ENCODE results near the gene DENND1A.

DENND1A gene

GRCh38 chr9:123377211-123377971 lies 552.5 kb downstream of the DENND1A start:
- no peak for DNase-seq

GRCh38 chr9:123376218-123377071 lies 553.5 kb downstream of the DENND1A start:
- DNase-seq = no peak

- DNase-seq = no peak
These were observed 554.3 kb downstream of the DENND1A start for GRCh38 chr9:123375469-123376132.

- DNase-seq = no peak
These were observed 556.0 kb downstream of the DENND1A start for GRCh38 chr9:123373946-123374345.

- no peak for DNase-seq
These were observed 556.4 kb downstream of the DENND1A start for GRCh38 chr9:123373447-123373923.

- no peak for DNase-seq
These were observed 557.0 kb downstream of the DENND1A start for GRCh38 chr9:123372766-123373446.

- no peak for DNase-seq
These were observed 557.9 kb downstream of the DENND1A start for GRCh38 chr9:123371805-123372590.

- no peak for DNase-seq
These were observed 558.7 kb downstream of the DENND1A start for GRCh38 chr9:123371228-123371584.

- DNase-seq = no peak
These were observed 559.2 kb downstream of the DENND1A start for GRCh38 chr9:123370526-123371227.

- no peak for DNase-seq
These were observed 559.8 kb downstream of the DENND1A start for GRCh38 chr9:123370108-123370507.

GRCh38 chr9:123369296-123369695 lies 560.6 kb downstream of the DENND1A start:
- no peak for DNase-seq

GRCh38 chr9:123368536-123369153 lies 561.3 kb downstream of the DENND1A start:
- no peak for DNase-seq

- no peak for DNase-seq
These were observed 561.9 kb downstream of the DENND1A start for GRCh38 chr9:123368023-123368422.

GRCh38 chr9:123365881-123366528 lies 563.9 kb downstream of the DENND1A start:
- no peak for DNase-seq

- DNase-seq = no peak
These were observed 564.5 kb downstream of the DENND1A start for GRCh38 chr9:123365287-123365880.

GRCh38 chr9:123364241-123364824 lies 565.6 kb downstream of the DENND1A start:
- DNase-seq = no peak

- no peak for DNase-seq
These were observed 567.1 kb downstream of the DENND1A start for GRCh38 chr9:123362856-123363255.

- no peak for DNase-seq
These were observed 568.0 kb downstream of the DENND1A start for GRCh38 chr9:123361731-123362510.

Data from HCEC 1CT (cell line).